ENCODE measurements around the gene TEX2. TPM values are rescaled to one million over a fixed set of nuclear protein-coding genes. Genes with fewer than 3 reads are reported as not detected.

Gene TEX2
- total RNA-seq, 2 experiments from 2014 or later, result 14.0 to 14.5 TPM

DNA sequence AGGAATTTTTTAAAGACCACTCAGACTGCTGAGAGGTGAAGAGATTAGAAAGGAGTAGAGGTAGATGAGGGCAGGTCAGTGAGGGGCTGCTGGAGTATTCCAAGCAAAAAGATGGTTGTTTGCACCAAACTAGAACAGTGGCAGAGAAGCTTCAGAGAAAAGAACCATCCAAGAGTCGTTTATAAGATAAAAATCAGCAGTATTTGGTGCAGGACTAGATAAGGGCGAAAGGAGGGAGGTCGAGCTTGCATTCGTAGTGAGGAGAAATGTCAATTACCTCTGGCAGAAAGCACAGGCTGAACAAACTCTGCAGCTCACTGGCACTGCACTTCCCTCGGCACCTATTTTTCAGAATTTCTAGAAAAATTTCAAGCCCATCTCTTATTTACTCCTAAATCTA lies 9.6 kb downstream of the TEX2 start:
- Mint-ChIP-seq H3K4me1 (ENCODE audit: low read depth) (peaks cover 6% of the 10 kb centered on the region), H3K36me3 (ENCODE audit: low read depth) (no peaks in the 10 kb centered on the region), H3K27ac (no peak overlapping the region), H3K9me3 (no peaks in the 10 kb centered on the region), H3K4me3 (no peak overlapping the region), H3K27me3 (no peaks in the 10 kb centered on the region)
- no peak for DNase-seq
- ChIA-PET POLR2A (interaction anchor here (1.4 kb wide), 1 partner anchor 17 kb away, joined by 3 read pairs; no protein-coding TSS in a partner anchor), CTCF (interaction anchor here (0.7 to 0.9 kb wide), 4 partner anchors 18 to 225 kb away, joined by 3 to 4 read pairs (median 4); no protein-coding TSS in a partner anchor)
- intact Hi-C loops (cut with micrococcal nuclease), result no loop called here
- no peak for TF ChIP-seq CTCF (IDR thresholded peaks at IDR 0.05)
- ATAC-seq, result no peak

DNA sequence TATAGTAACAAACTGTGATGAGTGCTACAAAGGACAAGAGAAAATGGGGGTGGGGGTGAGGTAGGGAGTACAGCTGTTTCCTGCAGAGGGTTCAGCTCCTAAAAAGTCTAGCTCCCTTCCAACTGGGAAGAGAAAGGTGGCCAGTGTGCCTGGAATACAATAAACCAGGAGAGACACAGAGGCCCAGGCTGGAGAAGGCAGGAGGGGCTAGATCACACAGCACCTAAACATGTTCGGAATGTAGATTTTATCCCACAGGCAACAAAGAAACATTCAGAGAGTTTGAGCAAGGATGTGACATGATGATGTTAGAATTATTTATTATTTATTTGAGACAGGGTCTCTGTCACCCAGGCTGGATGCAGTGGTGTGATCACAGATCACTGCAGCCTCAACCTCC lies 10.2 kb downstream of the TEX2 start:
- intact Hi-C loops (cut with micrococcal nuclease), result no loop called here
- no peak for ATAC-seq
- no peaks in the 10 kb centered on the region for H3K36me3 Mint-ChIP-seq (ENCODE audit: low read depth)
- DNase-seq, result no peak
- H3K27ac Mint-ChIP-seq, result no peak overlapping the region
- peaks cover 6% of the 10 kb centered on the region for H3K4me1 Mint-ChIP-seq (ENCODE audit: low read depth)
- H3K27me3 Mint-ChIP-seq, result no peaks in the 10 kb centered on the region
- POLR2A ChIA-PET, result interaction anchor here (1.4 kb wide), 1 partner anchor 17 kb away, joined by 3 read pairs; no protein-coding TSS in a partner anchor
- CTCF ChIA-PET, result interaction anchor here (0.7 to 1.0 kb wide), 3 partner anchors 18 to 225 kb away, joined by 3 to 4 read pairs (median 3); no protein-coding TSS in a partner anchor
- no peak overlapping the region for H3K4me3 Mint-ChIP-seq
- H3K9me3 Mint-ChIP-seq, result no peaks in the 10 kb centered on the region
- no peak for TF ChIP-seq CTCF (IDR thresholded peaks at IDR 0.05)

DNA sequence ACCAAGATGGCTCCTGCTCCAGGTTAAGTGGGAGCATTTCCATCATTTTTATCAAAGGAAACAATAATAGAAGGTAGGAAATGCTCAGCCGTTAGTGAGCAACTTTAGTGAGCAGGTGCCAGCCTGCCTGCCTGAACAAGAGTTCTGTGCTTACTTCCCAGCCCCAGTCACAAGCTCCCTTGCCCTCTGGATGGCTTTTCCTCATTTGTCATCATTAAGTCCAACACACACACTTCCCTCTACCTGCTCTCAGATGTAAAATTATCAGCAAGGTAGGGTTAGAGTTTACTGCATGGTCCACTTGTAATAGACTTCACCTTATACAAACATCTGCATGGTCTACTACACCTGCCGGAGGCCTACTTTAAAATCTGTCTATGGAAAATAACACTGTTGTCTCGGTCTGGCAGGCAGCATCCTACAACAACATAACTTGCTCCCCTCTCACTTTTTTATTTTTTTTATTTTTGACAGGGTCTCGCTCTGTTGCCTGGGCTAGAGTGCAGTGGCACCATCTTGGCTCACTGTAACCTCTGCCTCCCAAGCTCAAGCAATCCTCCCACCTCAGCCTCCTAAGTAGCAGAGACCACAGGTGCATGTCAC lies 12.7 kb downstream of the TEX2 start:
- Mint-ChIP-seq H3K36me3 (ENCODE audit: low read depth) (peaks cover 3% of the 10 kb centered on the region), H3K27ac (no peak overlapping the region), H3K9me3 (no peaks in the 10 kb centered on the region), H3K27me3 (no peaks in the 10 kb centered on the region), H3K4me1 (ENCODE audit: low read depth) (peaks cover 4% of the 10 kb centered on the region), H3K4me3 (no peak overlapping the region)
- DNase-seq, result no peak
- POLR2A ChIA-PET, result interaction anchor here (1.0 kb wide), 1 partner anchor 21 kb away, joined by 3 read pairs; no protein-coding TSS in a partner anchor
- intact Hi-C loops (cut with micrococcal nuclease), result no loop called here
- CTCF ChIA-PET, result interaction anchor here (0.9 to 1.4 kb wide), 4 partner anchors 32 to 75 kb away, joined by 3 read pairs; no protein-coding TSS in a partner anchor
- TF ChIP-seq CTCF (IDR thresholded peaks at IDR 0.05), result no peak
- no peak for ATAC-seq

DNA sequence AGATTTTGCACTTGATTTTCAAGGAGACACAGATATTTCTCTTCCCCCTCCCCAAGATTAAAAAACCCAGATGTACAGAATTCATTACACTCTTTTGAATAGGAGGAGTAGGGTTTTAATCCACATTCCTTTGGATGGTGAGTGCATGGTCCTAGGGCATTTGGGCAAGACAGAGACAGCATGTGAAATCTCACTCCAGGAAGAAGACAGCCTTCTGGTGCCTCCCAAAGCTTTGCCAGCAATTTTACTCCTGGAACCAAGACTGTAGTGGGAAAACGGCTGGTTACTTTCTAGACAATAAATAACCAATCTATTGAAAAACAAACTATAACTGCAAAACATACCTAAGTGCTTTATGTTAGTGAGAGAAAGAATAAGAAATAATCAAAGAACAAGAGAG lies 15.2 kb downstream of the TEX2 start:
- intact Hi-C loops (cut with micrococcal nuclease), result no loop called here
- H3K4me3 Mint-ChIP-seq, result no peak overlapping the region
- ChIA-PET CTCF (no interaction called here), POLR2A (interaction anchor here (1.5 kb wide), 2 partner anchors 14 to 101 kb away, joined by 4 to 6 read pairs; no protein-coding TSS in a partner anchor)
- H3K9me3 Mint-ChIP-seq, result no peaks in the 10 kb centered on the region
- H3K4me1 Mint-ChIP-seq (ENCODE audit: low read depth), result peaks cover 13% of the 10 kb centered on the region
- H3K27me3 Mint-ChIP-seq, result no peaks in the 10 kb centered on the region
- no peak for DNase-seq
- H3K36me3 Mint-ChIP-seq (ENCODE audit: low read depth), result peaks cover 3% of the 10 kb centered on the region
- H3K27ac Mint-ChIP-seq, result no peak overlapping the region
- no peak for TF ChIP-seq CTCF (IDR thresholded peaks at IDR 0.05)
- no peak for ATAC-seq
